WTC11 (cell line): ENCODE results near the gene LCE1D.

Experiments
- CTCF ChIP-seq: fragments of 200-600 bp; IDR thresholded peaks from 2 replicates; pipeline ENCODE4 v1.8.0; 2022; ENCODE audit warnings: antibody characterized with exemption
- ESRRA ChIP-seq: sonication (generic); formaldehyde crosslinking; IDR thresholded peaks from 2 replicates; pipeline ENCODE4 v1.8.1; 2022; ENCODE audit warnings: mild to moderate bottlenecking, missing genetic modification reagents, borderline replicate concordance
- FOXK1 ChIP-seq: sonication (generic); formaldehyde crosslinking; IDR thresholded peaks from 2 replicates; pipeline ENCODE4 v1.8.0; 2022; ENCODE audit warnings: mild to moderate bottlenecking, moderate library complexity, missing genetic modification reagents
- GABPB1 ChIP-seq: sonication (generic); formaldehyde crosslinking; IDR thresholded peaks from 2 replicates; pipeline ENCODE4 v1.8.1; 2023; ENCODE audit warnings: mild to moderate bottlenecking, missing genetic modification reagents
- IRF1 ChIP-seq: sonication (generic); formaldehyde crosslinking; IDR thresholded peaks from 2 replicates; pipeline ENCODE4 v1.8.0; 2023; ENCODE audit warnings: missing genetic modification reagents
- JUN ChIP-seq: sonication (generic); formaldehyde crosslinking; IDR thresholded peaks from 2 replicates; pipeline ENCODE4 v1.8.0; 2023; ENCODE audit warnings: mild to moderate bottlenecking, missing genetic modification reagents
- SMAD3 ChIP-seq: sonication (generic); formaldehyde crosslinking; IDR thresholded peaks from 2 replicates; pipeline ENCODE4 v1.8.0; 2022; ENCODE audit warnings: missing genetic modification reagents, mild to moderate bottlenecking, borderline replicate concordance
- SP1 ChIP-seq: sonication (generic); formaldehyde crosslinking; conservative IDR thresholded peaks from 2 replicates; pipeline ENCODE4 v1.8.1; 2022; ENCODE audit warnings: missing genetic modification reagents
- TCF7 ChIP-seq: sonication (generic); formaldehyde crosslinking; IDR thresholded peaks from 2 replicates; pipeline ENCODE4 v1.8.0; 2022; ENCODE audit warnings: mild to moderate bottlenecking, low read depth, missing genetic modification reagents, moderate library complexity
- TEAD4 ChIP-seq: sonication (generic); formaldehyde crosslinking; IDR thresholded peaks from 2 replicates; pipeline ENCODE4 v1.8.0; 2022; ENCODE audit warnings: mild to moderate bottlenecking, missing genetic modification reagents
- TP53 ChIP-seq: sonication (generic); formaldehyde crosslinking; IDR thresholded peaks from 2 replicates; pipeline ENCODE4 v1.8.1; 2023; ENCODE audit warnings: mild to moderate bottlenecking, missing genetic modification reagents
- ZNF138 ChIP-seq: sonication (generic); formaldehyde crosslinking; conservative IDR thresholded peaks from 2 replicates; pipeline ENCODE4 v1.8.1; 2022; ENCODE audit warnings: mild to moderate bottlenecking, moderate library complexity, missing genetic modification reagents
- ZNF512 ChIP-seq: sonication (generic); formaldehyde crosslinking; IDR thresholded peaks from 2 replicates; pipeline ENCODE4 v1.8.1; 2022; ENCODE audit warnings: missing genetic modification reagents, borderline replicate concordance

GRCh38 chr1:152756872-152757271 lies 39.6 kb upstream of the LCE1D start:
- TF ChIP-seq CTCF, result no peak
- TF ChIP-seq ESRRA (CRISPR knock-in tag), result no peak
- TF ChIP-seq GABPB1 (CRISPR knock-in tag), result no peak
- no peak for TF ChIP-seq TEAD4 (CRISPR knock-in tag)
- no peak for TF ChIP-seq IRF1
- no peak for TF ChIP-seq ZNF512 (CRISPR knock-in tag)
- no peak for TF ChIP-seq SMAD3
- TF ChIP-seq TP53 (CRISPR knock-in tag), result no peak
- TF ChIP-seq FOXK1 (CRISPR knock-in tag), result no peak
- TF ChIP-seq TCF7 (CRISPR knock-in tag), result no peak
- no peak for TF ChIP-seq ZNF138 (CRISPR knock-in tag)
- no peak for TF ChIP-seq JUN (CRISPR knock-in tag)
- TF ChIP-seq SP1 (CRISPR knock-in tag), result no peak
